ENCODE measurements around the gene PPP2R2B.
A peak's percentile ranks its signal among the peaks of the same experiment; 100 is the strongest.
"Not testable (repeated sequence)": the region's sequence is repeated elsewhere in the genome, so short reads cannot be mapped to it uniquely, and the experiment has no call there.

The PPP2R2B gene

DNA sequence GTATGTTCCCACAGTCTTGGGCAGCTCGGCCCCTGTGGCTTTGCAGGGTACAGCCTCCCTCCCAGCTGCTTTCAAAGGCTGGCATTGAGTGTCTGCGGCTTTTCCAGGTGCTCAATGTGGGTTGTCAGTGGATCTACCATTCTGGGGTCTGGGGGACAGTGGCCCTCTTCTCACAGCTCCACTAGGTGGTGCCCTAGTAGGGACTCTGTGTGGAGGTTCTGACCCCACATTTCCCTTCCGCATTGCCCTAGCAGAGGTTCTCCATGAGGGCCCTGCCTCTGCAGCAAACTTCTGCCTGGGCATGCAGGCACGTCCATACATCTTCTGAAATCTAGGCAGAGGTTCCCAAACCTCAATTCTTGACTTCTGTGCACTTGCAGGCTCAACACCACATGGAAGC is 321.7 kb downstream of the PPP2R2B start:
- no CpG with 5 or more reads among the region's 4 CpGs for WGBS (ENCODE audit: extremely low coverage, insufficient coverage, insufficient read length)

GRCh38 chr5:146553446-146553845 is 325.1 kb downstream of the PPP2R2B start:
- Histone ChIP-seq H3K79me1 (ENCODE audit: low read length) (no peaks in the 10 kb centered on the region), H3K79me2 (ENCODE audit: control insufficient read depth, insufficient read depth, low read length, poor library complexity) (no peaks in the 10 kb centered on the region), H3K23ac (ENCODE audit: low read length) (no peak overlapping the region), H2BK120ac (ENCODE audit: insufficient read depth, low read length, poor library complexity) (no peak overlapping the region), H3K4ac (ENCODE audit: low read depth, low read length) (no peak overlapping the region), H4K12ac (ENCODE audit: low read depth, low read length) (no peak overlapping the region), H2BK5ac (ENCODE audit: low read depth, low read length, poor library complexity) (no peak overlapping the region), H2AFZ (ENCODE audit: insufficient read depth, low read length, poor library complexity) (no peak overlapping the region), H3K9ac (ENCODE audit: low read length) (no peak overlapping the region), H3K9me3 (ENCODE audit: insufficient read depth, low read depth, low read length) (peaks cover 3% of the 10 kb centered on the region), H2AK5ac (ENCODE audit: low read length) (no peak overlapping the region), H4K8ac (ENCODE audit: low read depth, low read length) (no peak overlapping the region), H3K27ac (ENCODE audit: low read depth, low read length) (no peak overlapping the region), H3K18ac (ENCODE audit: low read length) (no peak overlapping the region), H3K4me2 (ENCODE audit: low read length) (no peak overlapping the region), H2BK12ac (ENCODE audit: low read length) (no peak overlapping the region), H3K36me3 (ENCODE audit: control insufficient read depth in 1 of 2, insufficient read depth in 2 of 2, low read length in 2 of 2) (no peaks in the 10 kb centered on the region), H4K91ac (ENCODE audit: low read depth, low read length) (no peak overlapping the region), H3K4me3 (ENCODE audit: low read depth, low read length) (no peak overlapping the region), H3K14ac (ENCODE audit: low read length) (no peak overlapping the region), H3K4me1 (ENCODE audit: control insufficient read depth in 1 of 2, insufficient read depth in 2 of 2, low read length in 2 of 2) (no peaks in the 10 kb centered on the region), H3K27me3 (ENCODE audit: insufficient read depth, low read length) (no peaks in the 10 kb centered on the region)
- DNase-seq, result peak; percentile 13 to 77
- no CpG with 5 or more reads among the region's 3 CpGs for WGBS (ENCODE audit: extremely low coverage, insufficient coverage, insufficient read length)

More for the DNA sequence above, 321.7 kb downstream of the PPP2R2B start:
- not testable (repeated sequence) for H2AFZ ChIP-seq (ENCODE audit: insufficient read depth, low read length, poor library complexity); DNase-seq; H3K4me2 ChIP-seq (ENCODE audit: low read length); H4K91ac ChIP-seq (ENCODE audit: low read depth, low read length); H3K4me3 ChIP-seq (ENCODE audit: low read depth, low read length); H3K79me2 ChIP-seq (ENCODE audit: control insufficient read depth, insufficient read depth, low read length, poor library complexity); H3K23ac ChIP-seq (ENCODE audit: low read length); H3K36me3 ChIP-seq (ENCODE audit: control insufficient read depth in 1 of 2, insufficient read depth in 2 of 2, low read length in 2 of 2); H2BK5ac ChIP-seq (ENCODE audit: low read depth, low read length, poor library complexity); H3K4me1 ChIP-seq (ENCODE audit: control insufficient read depth in 1 of 2, insufficient read depth in 2 of 2, low read length in 2 of 2); H3K9ac ChIP-seq (ENCODE audit: low read length); H2BK12ac ChIP-seq (ENCODE audit: low read length); H3K27me3 ChIP-seq (ENCODE audit: insufficient read depth, low read length); H2BK120ac ChIP-seq (ENCODE audit: insufficient read depth, low read length, poor library complexity); H3K9me3 ChIP-seq (ENCODE audit: insufficient read depth, low read depth, low read length); H3K18ac ChIP-seq (ENCODE audit: low read length); H4K8ac ChIP-seq (ENCODE audit: low read depth, low read length); H3K27ac ChIP-seq (ENCODE audit: low read depth, low read length); H2AK5ac ChIP-seq (ENCODE audit: low read length); H3K79me1 ChIP-seq (ENCODE audit: low read length); H4K12ac ChIP-seq (ENCODE audit: low read depth, low read length); H3K4ac ChIP-seq (ENCODE audit: low read depth, low read length); H3K14ac ChIP-seq (ENCODE audit: low read length)

DNA sequence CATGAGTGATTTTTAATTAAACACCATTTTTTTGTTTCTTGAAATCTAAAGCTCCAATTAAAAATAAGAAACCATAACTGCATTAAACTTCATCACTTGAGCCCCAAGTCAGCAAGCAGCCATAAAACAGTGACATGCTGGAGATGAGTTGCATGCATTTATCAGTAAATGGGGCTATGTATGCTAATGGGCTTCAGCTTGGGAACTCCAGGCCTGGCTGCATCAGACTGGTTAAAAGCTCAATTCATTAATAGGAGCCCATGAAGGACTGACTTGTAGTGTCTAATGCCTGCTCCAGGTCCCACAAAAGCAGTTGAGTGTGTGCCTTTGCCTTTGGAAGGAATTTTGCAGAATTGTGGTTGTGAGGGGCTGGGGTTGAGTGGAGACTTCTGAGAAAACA is 328.9 kb downstream of the PPP2R2B start:
- DNase-seq, result no peak
- Histone ChIP-seq H3K36me3 (ENCODE audit: control insufficient read depth in 1 of 2, insufficient read depth in 2 of 2, low read length in 2 of 2) (no peaks in the 10 kb centered on the region), H3K4me1 (ENCODE audit: control insufficient read depth in 1 of 2, insufficient read depth in 2 of 2, low read length in 2 of 2) (no peaks in the 10 kb centered on the region), H3K4me3 (ENCODE audit: low read depth, low read length) (no peak overlapping the region), H2AK5ac (ENCODE audit: low read length) (no peak overlapping the region), H3K23ac (ENCODE audit: low read length) (no peak overlapping the region), H2BK5ac (ENCODE audit: low read depth, low read length, poor library complexity) (no peak overlapping the region), H3K9ac (ENCODE audit: low read length) (no peak overlapping the region), H3K4me2 (ENCODE audit: low read length) (no peak overlapping the region), H3K79me2 (ENCODE audit: control insufficient read depth, insufficient read depth, low read length, poor library complexity) (no peaks in the 10 kb centered on the region), H4K8ac (ENCODE audit: low read depth, low read length) (no peak overlapping the region), H2BK120ac (ENCODE audit: insufficient read depth, low read length, poor library complexity) (no peak overlapping the region), H3K4ac (ENCODE audit: low read depth, low read length) (no peak overlapping the region), H4K91ac (ENCODE audit: low read depth, low read length) (no peak overlapping the region), H2BK12ac (ENCODE audit: low read length) (no peak overlapping the region), H3K18ac (ENCODE audit: low read length) (no peak overlapping the region), H3K14ac (ENCODE audit: low read length) (no peak overlapping the region), H3K27me3 (ENCODE audit: insufficient read depth, low read length) (no peaks in the 10 kb centered on the region), H3K79me1 (ENCODE audit: low read length) (no peaks in the 10 kb centered on the region), H3K9me3 (ENCODE audit: insufficient read depth, low read depth, low read length) (peaks cover 2% of the 10 kb centered on the region), H3K27ac (ENCODE audit: low read depth, low read length) (no peak overlapping the region), H2AFZ (ENCODE audit: insufficient read depth, low read length, poor library complexity) (no peak overlapping the region), H4K12ac (ENCODE audit: low read depth, low read length) (no peak overlapping the region)

- Histone ChIP-seq H3K4me3 (ENCODE audit: low read depth, low read length) (no peak overlapping the region), H3K18ac (ENCODE audit: low read length) (no peak overlapping the region), H2BK5ac (ENCODE audit: low read depth, low read length, poor library complexity) (no peak overlapping the region), H3K27me3 (ENCODE audit: insufficient read depth, low read length) (no peaks in the 10 kb centered on the region), H3K79me1 (ENCODE audit: low read length) (no peaks in the 10 kb centered on the region), H2AFZ (ENCODE audit: insufficient read depth, low read length, poor library complexity) (no peak overlapping the region), H3K23ac (ENCODE audit: low read length) (no peak overlapping the region), H3K14ac (ENCODE audit: low read length) (no peak overlapping the region), H3K4me1 (ENCODE audit: control insufficient read depth in 1 of 2, insufficient read depth in 2 of 2, low read length in 2 of 2) (no peaks in the 10 kb centered on the region), H2AK5ac (ENCODE audit: low read length) (no peak overlapping the region), H3K27ac (ENCODE audit: low read depth, low read length) (no peak overlapping the region), H3K4ac (ENCODE audit: low read depth, low read length) (no peak overlapping the region), H3K9me3 (ENCODE audit: insufficient read depth, low read depth, low read length) (peaks cover 2% of the 10 kb centered on the region), H3K9ac (ENCODE audit: low read length) (no peak overlapping the region), H2BK120ac (ENCODE audit: insufficient read depth, low read length, poor library complexity) (no peak overlapping the region), H4K8ac (ENCODE audit: low read depth, low read length) (no peak overlapping the region), H3K4me2 (ENCODE audit: low read length) (no peak overlapping the region), H3K36me3 (ENCODE audit: control insufficient read depth in 1 of 2, insufficient read depth in 2 of 2, low read length in 2 of 2) (no peaks in the 10 kb centered on the region), H2BK12ac (ENCODE audit: low read length) (no peak overlapping the region), H4K91ac (ENCODE audit: low read depth, low read length) (no peak overlapping the region), H4K12ac (ENCODE audit: low read depth, low read length) (no peak overlapping the region), H3K79me2 (ENCODE audit: control insufficient read depth, insufficient read depth, low read length, poor library complexity) (no peaks in the 10 kb centered on the region)
- no CpG with 5 or more reads among the region's 2 CpGs for WGBS (ENCODE audit: extremely low coverage, insufficient coverage, insufficient read length)
- DNase-seq, result no peak
Observed at GRCh38 chr5:146548781-146549449, 329.6 kb downstream of the PPP2R2B start.

Data from trophoblast cell (in vitro differentiated cells and primary cell).